ENCODE results near the gene CKAP4.

CKAP4 gene

GRCh38 chr12:106274575-106275121, 26.8 kb upstream of the CKAP4 start:
- DNase-seq (ENCODE audit: low read depth): no peak

GRCh38 chr12:106274012-106274411, 26.2 kb upstream of the CKAP4 start:
- no peak for DNase-seq (ENCODE audit: low read depth)

GRCh38 chr12:106273491-106273890, 25.7 kb upstream of the CKAP4 start:
- DNase-seq (ENCODE audit: low read depth): no peak

- DNase-seq (ENCODE audit: low read depth): no peak
Measured at GRCh38 chr12:106271575-106272505, 24.0 kb upstream of the CKAP4 start.

- no peak for DNase-seq (ENCODE audit: low read depth)
Measured at GRCh38 chr12:106269150-106269771, 21.4 kb upstream of the CKAP4 start.

- no peak for DNase-seq (ENCODE audit: low read depth)
Measured at GRCh38 chr12:106267535-106267934, 19.7 kb upstream of the CKAP4 start.

GRCh38 chr12:106265116-106265515, 17.3 kb upstream of the CKAP4 start:
- DNase-seq (ENCODE audit: low read depth): no peak

GRCh38 chr12:106258935-106259334, 11.1 kb upstream of the CKAP4 start:
- no peak for DNase-seq (ENCODE audit: low read depth)

- DNase-seq (ENCODE audit: low read depth): no peak
Measured at GRCh38 chr12:106258226-106258625, 10.4 kb upstream of the CKAP4 start.

GRCh38 chr12:106256524-106256923, 8.7 kb upstream of the CKAP4 start:
- no peak for DNase-seq (ENCODE audit: low read depth)

- no peak for DNase-seq (ENCODE audit: low read depth)
Measured at GRCh38 chr12:106255952-106256351, 8.1 kb upstream of the CKAP4 start.

- DNase-seq (ENCODE audit: low read depth): no peak
Measured at GRCh38 chr12:106255493-106255892, 7.7 kb upstream of the CKAP4 start.

GRCh38 chr12:106254724-106255123, 6.9 kb upstream of the CKAP4 start:
- DNase-seq (ENCODE audit: low read depth): no peak

GRCh38 chr12:106251631-106252455, 4.0 kb upstream of the CKAP4 start:
- DNase-seq (ENCODE audit: low read depth): no peak

GRCh38 chr12:106249411-106250135, 1.8 kb upstream of the CKAP4 start:
- DNase-seq (ENCODE audit: low read depth): no peak

GRCh38 chr12:106248846-106249371, 1.1 kb upstream of the CKAP4 start:
- no peak for DNase-seq (ENCODE audit: low read depth)

- DNase-seq (ENCODE audit: low read depth): no peak
Measured at GRCh38 chr12:106248312-106248845, 559 bp upstream of the CKAP4 start.

GRCh38 chr12:106246891-106247673, 738 bp downstream of the CKAP4 start:
- no peak for DNase-seq (ENCODE audit: low read depth)

- no peak for DNase-seq (ENCODE audit: low read depth)
Measured at GRCh38 chr12:106245767-106246166, 2.1 kb downstream of the CKAP4 start.

GRCh38 chr12:106243620-106244019, 4.2 kb downstream of the CKAP4 start:
- no peak for DNase-seq (ENCODE audit: low read depth)

All from stimulated activated CD8-positive, alpha-beta memory T cell treated with anti-CD3 and anti-CD28 coated beads, Interleukin-15, amount 100 ng/mL, for 24 hours (primary cell).